Fibroblast of pulmonary artery (primary cell): ENCODE results near the gene MRPL23.

ENCODE experiments used
- DNase-seq: peaks from one replicate; pipeline ENCODE4 v3.0.0-alpha.2; 2010; ENCODE audit warnings: low read depth
- H3K4me3 ChIP-seq: replicated peaks from 2 replicates; pipeline ENCODE4 v1.5.1; 2011; ENCODE audit warnings: low read depth, mild to moderate bottlenecking, control low read depth, low read length, moderate library complexity
- CTCF ChIP-seq: IDR thresholded peaks from 2 replicates; pipeline ENCODE4 v1.5.1; 2011; ENCODE audit warnings: mild to moderate bottlenecking, control low read depth, low read length, inconsistent platforms; ENCODE audit errors: missing control alignments

Gene MRPL23

GRCh38 chr11:1921574-1922141, 25.5 kb upstream of the MRPL23 start:
- no peak overlapping the region for H3K4me3 ChIP-seq
- peak; percentile 92 for DNase-seq
- no peak for TF ChIP-seq CTCF

- DNase-seq, result no peak
- TF ChIP-seq CTCF, result no peak
- no peak overlapping the region for H3K4me3 ChIP-seq
These were observed 24.6 kb upstream of the MRPL23 start for GRCh38 chr11:1922481-1923081.

- DNase-seq, result no peak
- no peak overlapping the region for H3K4me3 ChIP-seq
- no peak for TF ChIP-seq CTCF
These were observed 23.8 kb upstream of the MRPL23 start for GRCh38 chr11:1923201-1923956.

GRCh38 chr11:1924181-1924580, 23.0 kb upstream of the MRPL23 start:
- TF ChIP-seq CTCF, result no peak
- H3K4me3 ChIP-seq, result no peak overlapping the region
- DNase-seq, result no peak

- no peak for DNase-seq
These were observed 22.3 kb upstream of the MRPL23 start for GRCh38 chr11:1924646-1925372.

More at GRCh38 chr11:1924646-1925372, 22.3 kb upstream of the MRPL23 start:
- no peak for TF ChIP-seq CTCF
- no peak overlapping the region for H3K4me3 ChIP-seq
